Measurements from ENCODE around the gene MADCAM1. TPM values are rescaled to one million over a fixed set of nuclear protein-coding genes. Genes with fewer than 3 reads are reported as not detected.

Gene MADCAM1
- total RNA-seq, 1 donor from 2014 or later: 0.17 TPM

DNA sequence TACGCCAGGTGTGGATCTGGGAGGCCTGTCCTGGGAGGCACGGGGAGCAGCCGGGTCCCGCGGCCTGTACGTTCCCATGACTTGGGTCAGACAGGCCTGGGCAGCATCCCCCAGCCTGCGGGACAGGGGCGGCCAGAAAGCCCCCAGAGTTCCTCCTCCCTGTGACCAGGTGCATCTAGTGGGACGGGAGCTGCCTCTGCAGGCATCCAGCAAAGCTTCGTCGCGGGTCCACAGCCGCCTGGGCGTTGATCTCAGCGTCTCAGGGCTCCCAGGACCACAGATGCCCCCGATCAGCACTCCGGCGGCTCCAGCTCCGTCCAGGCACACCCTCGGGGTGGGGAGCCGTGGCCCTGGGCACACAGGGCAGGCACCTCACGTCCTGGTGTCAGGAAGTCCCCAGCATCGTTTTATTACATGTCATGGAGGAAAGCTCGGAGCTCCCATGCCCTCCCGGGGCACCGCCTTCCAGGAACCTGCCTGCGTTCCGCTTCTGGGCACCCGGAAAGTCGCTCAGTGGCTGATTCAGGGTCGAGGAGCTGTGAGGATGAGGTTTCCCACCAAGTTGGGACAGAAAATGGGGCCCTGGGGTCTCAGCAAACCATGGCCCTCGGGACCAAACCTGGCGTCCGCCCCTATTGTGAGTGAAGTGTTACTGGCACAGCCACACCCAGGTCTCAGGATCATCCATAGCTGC is 46.0 kb downstream of the MADCAM1 start:
- H3K4me3 ChIP-seq (ENCODE audit: low read depth, low read length): no peak overlapping the region
- DNase-seq (ENCODE audit: low read depth): no peak
- TF ChIP-seq, protein P1, sequence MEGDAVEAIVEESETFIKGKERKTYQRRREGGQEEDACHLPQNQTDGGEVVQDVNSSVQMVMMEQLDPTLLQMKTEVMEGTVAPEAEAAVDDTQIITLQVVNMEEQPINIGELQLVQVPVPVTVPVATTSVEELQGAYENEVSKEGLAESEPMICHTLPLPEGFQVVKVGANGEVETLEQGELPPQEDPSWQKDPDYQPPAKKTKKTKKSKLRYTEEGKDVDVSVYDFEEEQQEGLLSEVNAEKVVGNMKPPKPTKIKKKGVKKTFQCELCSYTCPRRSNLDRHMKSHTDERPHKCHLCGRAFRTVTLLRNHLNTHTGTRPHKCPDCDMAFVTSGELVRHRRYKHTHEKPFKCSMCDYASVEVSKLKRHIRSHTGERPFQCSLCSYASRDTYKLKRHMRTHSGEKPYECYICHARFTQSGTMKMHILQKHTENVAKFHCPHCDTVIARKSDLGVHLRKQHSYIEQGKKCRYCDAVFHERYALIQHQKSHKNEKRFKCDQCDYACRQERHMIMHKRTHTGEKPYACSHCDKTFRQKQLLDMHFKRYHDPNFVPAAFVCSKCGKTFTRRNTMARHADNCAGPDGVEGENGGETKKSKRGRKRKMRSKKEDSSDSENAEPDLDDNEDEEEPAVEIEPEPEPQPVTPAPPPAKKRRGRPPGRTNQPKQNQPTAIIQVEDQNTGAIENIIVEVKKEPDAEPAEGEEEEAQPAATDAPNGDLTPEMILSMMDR (conservative IDR thresholded peaks at IDR 0.05; ENCODE audit: low read depth, low read length): no peak

- H3K4me3 ChIP-seq (ENCODE audit: low read depth, low read length): no peak within 1 kb of the TSS
- DNase-seq (ENCODE audit: low read depth): no peak
- TF ChIP-seq, protein P1 (conservative IDR thresholded peaks at IDR 0.05; ENCODE audit: low read depth, low read length): no peak
Measured at GRCh38 chr19:543910-544608, 47.8 kb downstream of the MADCAM1 start, which contains the start of gene GZMM. GZMM (plus strand) TSS chr19:544053; CDS start chr19:544072, 19 bp downstream.

- no peak for DNase-seq (ENCODE audit: low read depth)
- TF ChIP-seq, protein P1 (conservative IDR thresholded peaks at IDR 0.05; ENCODE audit: low read depth, low read length): no peak
- no peak overlapping the region for H3K4me3 ChIP-seq (ENCODE audit: low read depth, low read length)
Measured at GRCh38 chr19:547117-547516, 50.8 kb downstream of the MADCAM1 start.

GRCh38 chr19:547836-548720 is 51.8 kb downstream of the MADCAM1 start:
- no peak for DNase-seq (ENCODE audit: low read depth)
- H3K4me3 ChIP-seq (ENCODE audit: low read depth, low read length): no peak overlapping the region
- TF ChIP-seq, protein P1 (conservative IDR thresholded peaks at IDR 0.05; ENCODE audit: low read depth, low read length): peak; percentile 12

DNA sequence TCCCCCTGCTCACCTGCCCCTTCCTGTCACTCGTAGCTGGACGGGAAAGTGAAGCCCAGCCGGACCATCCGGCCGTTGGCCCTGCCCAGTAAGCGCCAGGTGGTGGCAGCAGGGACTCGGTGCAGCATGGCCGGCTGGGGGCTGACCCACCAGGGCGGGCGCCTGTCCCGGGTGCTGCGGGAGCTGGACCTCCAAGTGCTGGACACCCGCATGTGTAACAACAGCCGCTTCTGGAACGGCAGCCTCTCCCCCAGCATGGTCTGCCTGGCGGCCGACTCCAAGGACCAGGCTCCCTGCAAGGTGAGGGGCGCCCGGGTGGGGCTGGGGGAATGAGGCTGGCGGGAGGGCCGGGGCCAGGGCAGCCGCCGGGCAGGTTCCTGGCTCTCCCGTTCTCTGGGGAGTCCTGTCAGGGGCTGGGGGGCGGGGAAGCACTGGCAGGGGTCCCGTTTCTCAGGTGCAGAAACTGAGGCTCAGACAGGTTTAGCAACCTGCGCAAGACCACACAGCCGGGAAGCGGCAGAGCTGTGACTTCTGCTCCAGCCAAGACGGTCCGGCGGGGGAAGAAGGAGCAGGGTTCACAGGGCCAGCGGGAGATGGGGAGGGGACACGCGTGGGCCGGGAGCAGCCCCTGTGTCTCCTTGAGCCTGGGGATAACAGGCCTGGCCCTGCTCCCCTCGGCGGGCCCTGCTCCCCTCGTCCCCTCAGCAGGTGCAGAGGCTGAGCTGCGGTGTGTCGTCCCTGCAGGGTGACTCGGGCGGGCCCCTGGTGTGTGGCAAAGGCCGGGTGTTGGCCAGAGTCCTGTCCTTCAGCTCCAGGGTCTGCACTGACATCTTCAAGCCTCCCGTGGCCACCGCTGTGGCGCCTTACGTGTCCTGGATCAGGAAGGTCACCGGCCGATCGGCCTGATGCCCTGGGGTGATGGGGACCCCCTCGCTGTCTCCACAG is 52.9 kb downstream of the MADCAM1 start:
- TF ChIP-seq, protein P1 (conservative IDR thresholded peaks at IDR 0.05; ENCODE audit: low read depth, low read length): no peak
- H3K4me3 ChIP-seq (ENCODE audit: low read depth, low read length): no peak overlapping the region
- no peak for DNase-seq (ENCODE audit: low read depth)

- H3K4me3 ChIP-seq (ENCODE audit: low read depth, low read length): no peak overlapping the region
- TF ChIP-seq, protein P1 (conservative IDR thresholded peaks at IDR 0.05; ENCODE audit: low read depth, low read length): no peak
- DNase-seq (ENCODE audit: low read depth): no peak
Measured at GRCh38 chr19:554817-555216, 58.5 kb downstream of the MADCAM1 start.
